ENCODE results near the gene CLCN7.
A peak's percentile ranks its signal among the peaks of the same experiment; 100 is the strongest.

Gene CLCN7

DNA sequence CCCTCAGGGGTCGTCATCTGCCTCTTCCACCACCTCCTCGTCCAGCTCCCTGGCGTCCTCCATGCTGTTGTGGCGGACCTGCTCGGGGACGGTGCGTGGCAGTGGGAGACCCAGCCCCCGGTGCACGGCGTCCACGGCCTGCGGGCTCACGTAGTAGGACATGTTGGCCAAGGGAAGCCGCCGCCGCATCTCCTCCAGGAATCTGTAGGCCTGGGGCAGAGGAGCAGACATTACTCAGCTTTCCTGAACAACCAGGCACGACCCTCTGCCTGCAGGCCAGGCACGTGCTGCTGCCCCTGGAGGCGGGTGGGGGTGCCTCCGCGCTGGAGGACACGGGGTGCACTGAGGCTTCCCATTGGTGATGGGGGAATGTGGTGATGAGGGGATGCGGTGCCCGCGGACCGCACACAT is 36.1 kb upstream of the CLCN7 start:
- Histone ChIP-seq H3K9me3 (ENCODE audit: control insufficient read depth in 5 of 5, low read length in 5 of 5) (peaks cover 2 to 5% (median 3%) of the 10 kb centered on the region in 5 donors), H3K4me3 (ENCODE audit: low read depth in 1 of 5, low read length in 5 of 5) (no peak overlapping the region), H3K27me3 (ENCODE audit: control insufficient read depth in 5 of 5, insufficient read depth in 4 of 5, low read length in 5 of 5) (no peaks in the 10 kb centered on the region), H3K36me3 (ENCODE audit: control insufficient read depth in 5 of 5, insufficient read depth in 5 of 5, low read length in 5 of 5) (peaks cover 0 to 48% (median 25%) of the 10 kb centered on the region in 5 donors), H3K27ac (ENCODE audit: low read depth, low read length) (no peak overlapping the region), H3K4me1 (ENCODE audit: control insufficient read depth in 5 of 5, insufficient read depth in 5 of 5, low read length in 5 of 5) (peaks cover 0 to 38% (median 17%) of the 10 kb centered on the region in 5 donors), H3K9ac (ENCODE audit: low read length in 5 of 5) (no peak overlapping the region)

GRCh38 chr16:1510272-1510671 is 35.4 kb upstream of the CLCN7 start:
- H3K36me3 ChIP-seq (ENCODE audit: control insufficient read depth in 5 of 5, insufficient read depth in 5 of 5, low read length in 5 of 5) = peaks cover 0 to 53% (median 30%) of the 10 kb centered on the region in 5 donors
- peaks cover 2 to 5% (median 3%) of the 10 kb centered on the region in 5 donors for H3K9me3 ChIP-seq (ENCODE audit: control insufficient read depth in 5 of 5, low read length in 5 of 5)
- no peak overlapping the region for H3K4me3 ChIP-seq (ENCODE audit: low read depth in 1 of 5, low read length in 5 of 5)
- peaks cover 0 to 38% (median 17%) of the 10 kb centered on the region in 5 donors for H3K4me1 ChIP-seq (ENCODE audit: control insufficient read depth in 5 of 5, insufficient read depth in 5 of 5, low read length in 5 of 5)
- H3K27me3 ChIP-seq (ENCODE audit: control insufficient read depth in 5 of 5, insufficient read depth in 4 of 5, low read length in 5 of 5) = no peaks in the 10 kb centered on the region
- H3K9ac ChIP-seq (ENCODE audit: low read length in 5 of 5) = peak overlapping the region in 1 of 5 donors; percentile 30
- no peak overlapping the region for H3K27ac ChIP-seq (ENCODE audit: low read depth, low read length)

- Histone ChIP-seq H3K9ac (ENCODE audit: low read length in 5 of 5) (peak overlapping the region in 1 of 5 donors; percentile 30), H3K4me3 (ENCODE audit: low read depth in 1 of 5, low read length in 5 of 5) (no peak overlapping the region), H3K36me3 (ENCODE audit: control insufficient read depth in 5 of 5, insufficient read depth in 5 of 5, low read length in 5 of 5) (peaks cover 0 to 59% (median 33%) of the 10 kb centered on the region in 5 donors), H3K27me3 (ENCODE audit: control insufficient read depth in 5 of 5, insufficient read depth in 4 of 5, low read length in 5 of 5) (no peaks in the 10 kb centered on the region), H3K27ac (ENCODE audit: low read depth, low read length) (no peak overlapping the region), H3K9me3 (ENCODE audit: control insufficient read depth in 5 of 5, low read length in 5 of 5) (peaks cover under 1 to 4% (median 3%) of the 10 kb centered on the region in 5 donors), H3K4me1 (ENCODE audit: control insufficient read depth in 5 of 5, insufficient read depth in 5 of 5, low read length in 5 of 5) (peaks cover 0 to 38% (median 17%) of the 10 kb centered on the region in 5 donors)
Measured at GRCh38 chr16:1509307-1510221, 34.7 kb upstream of the CLCN7 start.

DNA sequence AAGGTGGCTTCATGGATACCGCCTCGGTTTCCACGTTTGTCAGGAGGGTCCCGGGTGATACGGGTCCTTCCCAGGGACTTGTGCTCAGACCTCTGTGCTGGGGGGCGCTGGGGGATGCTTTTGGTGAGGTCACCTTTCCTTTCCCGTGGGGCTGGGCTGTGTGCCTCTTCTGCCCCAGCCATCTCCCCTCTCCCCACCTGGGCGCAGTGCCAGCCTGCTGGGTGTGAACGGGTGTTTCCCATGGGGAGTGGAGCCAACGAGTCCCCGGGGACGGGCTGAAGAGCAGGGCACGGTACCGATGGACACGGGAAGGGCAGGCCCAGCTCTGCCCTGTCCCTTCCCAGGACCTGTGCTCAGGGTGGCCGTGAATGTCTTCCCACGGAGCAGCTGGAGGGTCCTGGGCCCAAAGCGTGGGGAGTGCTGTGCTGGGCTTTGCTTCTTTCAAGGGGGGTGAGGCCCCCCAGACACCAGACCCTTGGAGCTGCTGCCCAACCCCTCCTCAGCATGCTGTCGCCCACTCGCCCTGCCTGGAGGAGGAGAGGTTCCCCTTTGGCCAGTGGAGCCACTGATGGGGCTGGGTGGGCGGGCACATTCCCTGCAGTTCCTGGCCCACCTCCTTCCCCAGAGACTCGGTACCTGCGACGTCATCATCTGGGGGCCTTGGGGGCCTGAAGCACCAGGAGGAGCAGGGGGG is 33.8 kb upstream of the CLCN7 start:
- H3K27ac ChIP-seq (ENCODE audit: low read depth, low read length) = no peak overlapping the region
- no peak overlapping the region for H3K9ac ChIP-seq (ENCODE audit: low read length in 5 of 5)
- no peaks in the 10 kb centered on the region for H3K27me3 ChIP-seq (ENCODE audit: control insufficient read depth in 5 of 5, insufficient read depth in 4 of 5, low read length in 5 of 5)
- H3K36me3 ChIP-seq (ENCODE audit: control insufficient read depth in 5 of 5, insufficient read depth in 5 of 5, low read length in 5 of 5) = peaks cover 0 to 61% (median 33%) of the 10 kb centered on the region in 5 donors
- no peaks in the 10 kb centered on the region for H3K9me3 ChIP-seq (ENCODE audit: control insufficient read depth in 5 of 5, low read length in 5 of 5)
- peaks cover 0 to 38% (median 17%) of the 10 kb centered on the region in 5 donors for H3K4me1 ChIP-seq (ENCODE audit: control insufficient read depth in 5 of 5, insufficient read depth in 5 of 5, low read length in 5 of 5)
- no peak overlapping the region for H3K4me3 ChIP-seq (ENCODE audit: low read depth in 1 of 5, low read length in 5 of 5)

- Histone ChIP-seq H3K36me3 (ENCODE audit: control insufficient read depth in 5 of 5, insufficient read depth in 5 of 5, low read length in 5 of 5) (peaks cover 0 to 81% (median 47%) of the 10 kb centered on the region in 5 donors), H3K4me1 (ENCODE audit: control insufficient read depth in 5 of 5, insufficient read depth in 5 of 5, low read length in 5 of 5) (peaks cover 0 to 27% (median 12%) of the 10 kb centered on the region in 5 donors), H3K27ac (ENCODE audit: low read depth, low read length) (no peak overlapping the region), H3K9me3 (ENCODE audit: control insufficient read depth in 5 of 5, low read length in 5 of 5) (no peaks in the 10 kb centered on the region), H3K9ac (ENCODE audit: low read length in 5 of 5) (no peak overlapping the region), H3K27me3 (ENCODE audit: control insufficient read depth in 5 of 5, insufficient read depth in 4 of 5, low read length in 5 of 5) (no peaks in the 10 kb centered on the region), H3K4me3 (ENCODE audit: low read depth in 1 of 5, low read length in 5 of 5) (no peak overlapping the region)
Measured at GRCh38 chr16:1506494-1507213, 31.8 kb upstream of the CLCN7 start.

GRCh38 chr16:1505912-1506311 is 31.1 kb upstream of the CLCN7 start:
- no peaks in the 10 kb centered on the region for H3K27me3 ChIP-seq (ENCODE audit: control insufficient read depth in 5 of 5, insufficient read depth in 4 of 5, low read length in 5 of 5)
- H3K36me3 ChIP-seq (ENCODE audit: control insufficient read depth in 5 of 5, insufficient read depth in 5 of 5, low read length in 5 of 5) = peaks cover 0 to 85% (median 52%) of the 10 kb centered on the region in 5 donors
- no peak overlapping the region for H3K27ac ChIP-seq (ENCODE audit: low read depth, low read length)
- H3K4me3 ChIP-seq (ENCODE audit: low read depth in 1 of 5, low read length in 5 of 5) = no peak overlapping the region
- H3K4me1 ChIP-seq (ENCODE audit: control insufficient read depth in 5 of 5, insufficient read depth in 5 of 5, low read length in 5 of 5) = peaks cover 0 to 24% (median 12%) of the 10 kb centered on the region in 5 donors
- no peaks in the 10 kb centered on the region for H3K9me3 ChIP-seq (ENCODE audit: control insufficient read depth in 5 of 5, low read length in 5 of 5)
- H3K9ac ChIP-seq (ENCODE audit: low read length in 5 of 5) = no peak overlapping the region

DNA sequence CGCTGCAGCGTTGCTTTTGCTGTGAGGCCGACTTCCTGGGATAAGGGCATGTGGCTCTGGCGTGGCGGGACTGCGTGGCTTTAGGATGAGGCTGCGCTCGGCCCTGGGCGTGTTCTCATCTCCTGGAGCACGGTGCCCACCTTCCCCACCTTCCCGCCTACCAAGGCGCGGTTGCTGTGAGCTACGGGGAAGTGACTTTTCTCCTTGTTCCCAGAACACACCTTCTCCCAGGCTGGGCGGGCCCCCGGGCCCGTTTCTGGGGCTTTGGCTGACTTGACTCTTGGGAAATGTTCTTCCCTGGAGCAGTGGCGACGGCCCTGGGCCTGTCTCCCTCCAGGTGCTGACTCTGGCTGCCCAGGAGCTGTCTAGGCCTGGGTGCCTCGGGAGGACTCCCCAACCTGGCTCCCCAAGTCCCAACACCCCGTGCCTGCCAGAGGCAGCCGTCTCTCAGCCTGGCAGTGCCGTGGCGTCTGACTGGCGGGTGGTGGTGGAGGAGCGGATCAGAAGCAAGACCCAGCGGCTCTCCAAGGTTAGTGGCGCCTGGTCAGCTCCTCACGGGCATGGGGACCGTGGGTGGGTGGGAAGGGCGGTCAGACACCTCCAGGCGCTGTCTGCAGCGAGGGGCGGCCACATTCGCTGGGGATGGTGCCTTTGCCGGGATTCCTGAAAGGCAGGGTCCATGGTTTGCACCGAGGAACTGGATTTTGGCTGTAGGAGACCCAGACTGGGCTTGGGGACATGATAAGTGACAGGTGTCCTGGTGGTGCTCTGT is 30.4 kb upstream of the CLCN7 start:
- Histone ChIP-seq H3K27ac (ENCODE audit: low read depth, low read length) (no peak overlapping the region), H3K9me3 (ENCODE audit: control insufficient read depth in 5 of 5, low read length in 5 of 5) (no peaks in the 10 kb centered on the region), H3K9ac (ENCODE audit: low read length in 5 of 5) (no peak overlapping the region), H3K4me1 (ENCODE audit: control insufficient read depth in 5 of 5, insufficient read depth in 5 of 5, low read length in 5 of 5) (peaks cover 0 to 18% (median 9%) of the 10 kb centered on the region in 5 donors), H3K4me3 (ENCODE audit: low read depth in 1 of 5, low read length in 5 of 5) (no peak overlapping the region), H3K36me3 (ENCODE audit: control insufficient read depth in 5 of 5, insufficient read depth in 5 of 5, low read length in 5 of 5) (peaks cover 0 to 85% (median 53%) of the 10 kb centered on the region in 5 donors), H3K27me3 (ENCODE audit: control insufficient read depth in 5 of 5, insufficient read depth in 4 of 5, low read length in 5 of 5) (no peaks in the 10 kb centered on the region)

- H3K9ac ChIP-seq (ENCODE audit: low read length in 5 of 5) = no peak overlapping the region
- no peak overlapping the region for H3K4me3 ChIP-seq (ENCODE audit: low read depth in 1 of 5, low read length in 5 of 5)
- H3K27me3 ChIP-seq (ENCODE audit: control insufficient read depth in 5 of 5, insufficient read depth in 4 of 5, low read length in 5 of 5) = no peaks in the 10 kb centered on the region
- no peak overlapping the region for H3K27ac ChIP-seq (ENCODE audit: low read depth, low read length)
- no peaks in the 10 kb centered on the region for H3K9me3 ChIP-seq (ENCODE audit: control insufficient read depth in 5 of 5, low read length in 5 of 5)
- peaks cover 0 to 86% (median 66%) of the 10 kb centered on the region in 5 donors for H3K36me3 ChIP-seq (ENCODE audit: control insufficient read depth in 5 of 5, insufficient read depth in 5 of 5, low read length in 5 of 5)
- no peaks in the 10 kb centered on the region for H3K4me1 ChIP-seq (ENCODE audit: control insufficient read depth in 5 of 5, insufficient read depth in 5 of 5, low read length in 5 of 5)
Measured at GRCh38 chr16:1503110-1503955, 28.5 kb upstream of the CLCN7 start.
